Body of pancreas (tissue), 4 donors: ENCODE measurements around the gene CDR2.

Experiments used
- POLR2A ChIP-seq, 3 donors: fragments of 450-650 bp; IDR thresholded peaks; one replicate each; pipeline ENCODE4 v1.6.1; 2016; ENCODE audit warnings: antibody characterized with exemption in 3 of 3, mild to moderate bottlenecking in 2 of 3
- TF ChIP-seq, protein P1 (sequence below), 7 experiments: fragments of 450-650 bp in 4 of 7; fragments of 200-600 bp in 3 of 7; sonication (generic) in 3 of 7; IDR thresholded peaks; one replicate each; pipeline ENCODE4 v1.5.1; 2016 to 2019; ENCODE audit warnings: antibody characterized with exemption in 7 of 7

GRCh38 chr16:22397931-22398330 lies 23.5 kb upstream of the CDR2 start:
- TF ChIP-seq, protein P1, sequence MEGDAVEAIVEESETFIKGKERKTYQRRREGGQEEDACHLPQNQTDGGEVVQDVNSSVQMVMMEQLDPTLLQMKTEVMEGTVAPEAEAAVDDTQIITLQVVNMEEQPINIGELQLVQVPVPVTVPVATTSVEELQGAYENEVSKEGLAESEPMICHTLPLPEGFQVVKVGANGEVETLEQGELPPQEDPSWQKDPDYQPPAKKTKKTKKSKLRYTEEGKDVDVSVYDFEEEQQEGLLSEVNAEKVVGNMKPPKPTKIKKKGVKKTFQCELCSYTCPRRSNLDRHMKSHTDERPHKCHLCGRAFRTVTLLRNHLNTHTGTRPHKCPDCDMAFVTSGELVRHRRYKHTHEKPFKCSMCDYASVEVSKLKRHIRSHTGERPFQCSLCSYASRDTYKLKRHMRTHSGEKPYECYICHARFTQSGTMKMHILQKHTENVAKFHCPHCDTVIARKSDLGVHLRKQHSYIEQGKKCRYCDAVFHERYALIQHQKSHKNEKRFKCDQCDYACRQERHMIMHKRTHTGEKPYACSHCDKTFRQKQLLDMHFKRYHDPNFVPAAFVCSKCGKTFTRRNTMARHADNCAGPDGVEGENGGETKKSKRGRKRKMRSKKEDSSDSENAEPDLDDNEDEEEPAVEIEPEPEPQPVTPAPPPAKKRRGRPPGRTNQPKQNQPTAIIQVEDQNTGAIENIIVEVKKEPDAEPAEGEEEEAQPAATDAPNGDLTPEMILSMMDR (IDR thresholded peaks at IDR 0.05), result no peak
- TF ChIP-seq POLR2A (IDR thresholded peaks at IDR 0.05), result no peak
